ENCODE data around the gene GEMIN7.

The GEMIN7 gene

GRCh38 chr19:45057444-45057843 is 21.6 kb upstream of the GEMIN7 start:
- DNase-seq (ENCODE audit: low read depth, low spot score) = no peak
- TF ChIP-seq, protein P1, sequence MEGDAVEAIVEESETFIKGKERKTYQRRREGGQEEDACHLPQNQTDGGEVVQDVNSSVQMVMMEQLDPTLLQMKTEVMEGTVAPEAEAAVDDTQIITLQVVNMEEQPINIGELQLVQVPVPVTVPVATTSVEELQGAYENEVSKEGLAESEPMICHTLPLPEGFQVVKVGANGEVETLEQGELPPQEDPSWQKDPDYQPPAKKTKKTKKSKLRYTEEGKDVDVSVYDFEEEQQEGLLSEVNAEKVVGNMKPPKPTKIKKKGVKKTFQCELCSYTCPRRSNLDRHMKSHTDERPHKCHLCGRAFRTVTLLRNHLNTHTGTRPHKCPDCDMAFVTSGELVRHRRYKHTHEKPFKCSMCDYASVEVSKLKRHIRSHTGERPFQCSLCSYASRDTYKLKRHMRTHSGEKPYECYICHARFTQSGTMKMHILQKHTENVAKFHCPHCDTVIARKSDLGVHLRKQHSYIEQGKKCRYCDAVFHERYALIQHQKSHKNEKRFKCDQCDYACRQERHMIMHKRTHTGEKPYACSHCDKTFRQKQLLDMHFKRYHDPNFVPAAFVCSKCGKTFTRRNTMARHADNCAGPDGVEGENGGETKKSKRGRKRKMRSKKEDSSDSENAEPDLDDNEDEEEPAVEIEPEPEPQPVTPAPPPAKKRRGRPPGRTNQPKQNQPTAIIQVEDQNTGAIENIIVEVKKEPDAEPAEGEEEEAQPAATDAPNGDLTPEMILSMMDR (IDR thresholded peaks at IDR 0.05; ENCODE audit: insufficient read depth, low read length, missing control alignments) = no peak
- ChIA-PET POLR2A (interaction anchor here (0.7 to 1.3 kb wide), 2 partner anchors 14 to 18 kb away, joined by 3 to 4 read pairs; partner anchors contain the start of gene CLASRP), CTCF (interaction anchor here (1.1 to 1.6 kb wide), 3 partner anchors 15 to 40 kb away, joined by 3 to 6 read pairs (median 3); no protein-coding TSS in a partner anchor)
- H3K4me3 ChIP-seq (ENCODE audit: low read depth, low read length) = no peak overlapping the region

DNA sequence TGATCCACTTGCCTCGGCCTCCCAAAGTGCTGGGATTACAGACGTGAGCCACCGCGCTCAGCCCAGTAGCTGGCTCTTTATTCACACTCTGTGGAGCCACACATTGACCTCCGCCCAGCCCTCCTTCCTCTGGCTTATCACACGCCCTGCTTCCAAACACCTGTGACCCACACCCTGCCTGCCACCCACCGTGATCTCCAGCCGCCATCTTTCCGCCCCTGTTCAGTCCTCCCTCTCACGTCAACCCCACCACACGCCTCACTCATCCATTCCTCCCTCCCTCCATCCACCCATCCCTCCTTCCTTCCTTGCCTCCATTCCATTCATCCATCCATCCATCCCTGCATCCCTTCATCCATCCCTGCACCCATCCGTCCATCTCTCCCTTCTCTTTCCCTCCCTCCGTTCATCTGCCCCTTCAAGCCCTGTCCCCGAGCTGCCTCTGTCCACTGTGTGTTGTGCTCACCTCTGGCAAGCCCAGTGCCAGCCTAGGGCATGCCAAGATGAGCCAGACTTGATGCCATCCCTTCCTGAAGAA is 20.4 kb upstream of the GEMIN7 start:
- TF ChIP-seq, protein P1 (IDR thresholded peaks at IDR 0.05; ENCODE audit: insufficient read depth, low read length, missing control alignments) = no peak
- DNase-seq (ENCODE audit: low read depth, low spot score) = no peak
- CTCF ChIA-PET = interaction anchor here (0.6 to 5.2 kb wide), 13 partner anchors 9 to 542 kb away, joined by 3 to 85 read pairs (median 6); partner anchors contain the start of gene CLASRP
- POLR2A ChIA-PET = no interaction called here
- no peak overlapping the region for H3K4me3 ChIP-seq (ENCODE audit: low read depth, low read length)

DNA sequence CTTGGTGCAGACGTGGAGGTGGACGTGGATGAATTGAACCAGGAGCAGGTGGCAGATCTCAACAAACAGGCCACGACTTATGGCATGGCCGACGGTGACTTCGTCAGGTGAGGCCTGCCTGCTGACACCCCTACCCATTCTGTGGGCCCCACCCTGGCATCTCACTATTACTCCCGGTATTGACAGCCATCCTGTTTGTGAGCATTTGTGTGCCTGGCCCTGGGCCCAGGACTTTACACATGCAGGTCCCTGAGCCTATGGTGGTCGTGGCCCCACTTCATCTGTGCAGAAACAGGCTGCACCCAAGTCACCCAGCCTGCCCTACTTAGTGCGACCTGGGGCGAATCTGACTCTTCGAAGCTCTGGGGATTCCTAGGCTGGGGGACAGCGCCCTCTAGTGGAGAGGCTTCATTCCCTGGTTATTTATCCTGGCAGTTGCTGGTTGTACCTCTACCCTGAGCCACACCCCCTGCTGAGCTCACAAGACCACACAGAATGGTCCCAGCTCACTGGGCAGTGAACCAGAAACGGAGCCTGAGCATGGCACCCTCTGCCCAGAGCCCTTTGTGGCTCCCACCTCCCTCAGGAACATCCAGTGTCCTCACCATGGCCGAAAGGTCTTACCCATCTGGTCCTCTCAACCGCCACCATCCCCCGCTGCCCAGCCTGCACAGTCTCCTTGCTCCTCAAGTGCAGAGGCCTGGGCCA is 19.6 kb upstream of the GEMIN7 start:
- POLR2A ChIA-PET = interaction anchor here (0.6 to 0.9 kb wide), 2 partner anchors 37 to 96 kb away, joined by 3 read pairs; no protein-coding TSS in a partner anchor
- DNase-seq (ENCODE audit: low read depth, low spot score) = no peak

GRCh38 chr19:45061965-45062364 is 17.1 kb upstream of the GEMIN7 start:
- POLR2A ChIA-PET = interaction anchor here (1.3 kb wide), 1 partner anchor 13 kb away, joined by 3 read pairs; no protein-coding TSS in a partner anchor
- no peak overlapping the region for H3K4me3 ChIP-seq (ENCODE audit: low read depth, low read length)
- TF ChIP-seq, protein P1 (IDR thresholded peaks at IDR 0.05; ENCODE audit: insufficient read depth, low read length, missing control alignments) = no peak
- no peak for DNase-seq (ENCODE audit: low read depth, low spot score)
- CTCF ChIA-PET = interaction anchor here (0.6 to 5.2 kb wide), 4 partner anchors 8 to 20 kb away, joined by 3 to 85 read pairs (median 3); partner anchors contain the start of gene CLASRP

More for the DNA sequence above, 19.6 kb upstream of the GEMIN7 start:
- TF ChIP-seq, protein P1 (IDR thresholded peaks at IDR 0.05; ENCODE audit: insufficient read depth, low read length, missing control alignments) = peak; percentile 74
- CTCF ChIA-PET = interaction anchor here (0.5 to 5.2 kb wide), 27 partner anchors 9 to 543 kb away, joined by 3 to 85 read pairs (median 5); partner anchors contain the start of genes APOE, BLOC1S3, CLASRP and GEMIN7
- H3K4me3 ChIP-seq (ENCODE audit: low read depth, low read length) = no peak overlapping the region

DNA sequence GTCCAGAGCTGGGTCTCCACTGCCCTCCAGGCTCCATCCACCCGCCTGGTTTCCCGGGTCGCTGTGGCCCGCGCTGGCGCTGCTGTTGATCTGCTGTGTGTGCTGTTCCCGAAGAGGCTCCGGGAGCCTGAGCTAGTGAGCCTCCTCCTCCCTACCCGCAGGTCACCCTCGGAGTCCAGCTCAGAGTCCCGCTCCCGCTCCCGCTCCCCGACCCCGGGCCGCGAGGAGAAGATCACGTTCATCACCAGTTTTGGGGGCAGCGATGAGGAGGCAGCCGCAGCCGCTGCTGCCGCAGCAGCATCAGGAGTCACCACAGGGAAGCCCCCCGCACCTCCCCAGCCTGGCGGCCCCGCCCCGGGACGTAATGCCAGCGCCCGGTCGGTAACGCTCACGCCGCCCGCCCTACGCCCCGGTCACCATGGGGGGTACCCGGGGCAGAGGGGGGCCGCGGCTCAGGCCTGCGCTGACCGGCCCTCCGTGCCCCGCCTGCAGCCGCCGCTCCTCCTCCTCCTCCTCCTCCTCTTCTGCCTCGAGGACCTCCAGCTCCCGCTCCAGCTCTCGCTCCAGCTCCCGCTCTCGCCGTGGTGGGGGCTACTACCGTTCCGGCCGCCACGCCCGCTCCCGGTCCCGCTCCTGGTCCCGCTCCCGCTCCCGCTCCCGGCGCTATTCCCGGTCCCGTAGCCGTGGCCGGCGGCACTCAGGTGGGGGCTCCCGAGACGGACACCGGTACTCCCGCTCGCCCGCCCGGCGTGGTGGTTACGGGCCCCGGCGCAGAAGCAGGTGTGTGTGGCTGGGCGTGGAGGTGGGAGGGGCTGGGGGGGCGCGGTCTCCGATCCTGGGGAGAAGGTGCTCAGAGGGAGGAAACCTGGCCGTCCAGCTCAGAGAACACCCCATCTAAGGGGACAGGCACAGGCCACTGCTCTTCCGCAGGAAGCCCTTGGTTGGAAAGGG is 14.9 kb upstream of the GEMIN7 start:
- no peak for DNase-seq (ENCODE audit: low read depth, low spot score)
- ChIA-PET POLR2A (no interaction called here), CTCF (interaction anchor here (1.5 to 1.9 kb wide), 2 partner anchors 9 to 275 kb away, joined by 4 to 5 read pairs; no protein-coding TSS in a partner anchor)
- TF ChIP-seq, protein P1 (IDR thresholded peaks at IDR 0.05; ENCODE audit: insufficient read depth, low read length, missing control alignments) = no peak
- no peak overlapping the region for H3K4me3 ChIP-seq (ENCODE audit: low read depth, low read length)
